HAP-1 (cell line): ENCODE measurements around the gene PRIMPOL.
"Not testable (repeated sequence)": the region's sequence is repeated elsewhere in the genome, so short reads cannot be mapped to it uniquely, and the experiment has no call there.

ENCODE experiments used
- DNase-seq, 2 experiments: peaks; one replicate each; pipeline ENCODE4 v3.0.0-alpha.2; 2016 to 2020; ENCODE audit warnings: low spot score in 2 of 2
- H3K27me3 ChIP-seq: fragments of 250-450 bp; sonication (Bioruptor Pico); 2 replicates; pipeline ENCODE4 v1.5.1; 2020; ENCODE audit warnings: low read depth, mild to moderate bottlenecking, moderate library complexity
- H3K36me3 ChIP-seq: fragments of 250-450 bp; sonication (Bioruptor Pico); replicated peaks from 2 replicates; pipeline ENCODE4 v1.5.1; 2020; ENCODE audit warnings: mild to moderate bottlenecking
- H3K4me1 ChIP-seq: fragments of 250-450 bp; sonication (Bioruptor Pico); 2 replicates; pipeline ENCODE4 v1.5.1; 2020; ENCODE audit warnings: mild to moderate bottlenecking
- H3K4me3 ChIP-seq: fragments of 250-450 bp; sonication (Bioruptor Pico); 2 replicates; pipeline ENCODE4 v1.5.1; 2020; ENCODE audit warnings: mild to moderate bottlenecking, moderate library complexity
- H3K9me3 ChIP-seq: fragments of 250-450 bp; sonication (Bioruptor Pico); 2 replicates; pipeline ENCODE4 v1.5.1; 2020; ENCODE audit warnings: mild to moderate bottlenecking, moderate library complexity
- in situ Hi-C: fragments of 300-500 bp; cut with MboI; formaldehyde crosslinking; loops from 3 replicates; pipeline ENCODE4 v1.14.3; 2020; ENCODE audit warnings: low sequenced_read_pairs, inconsistent platforms, mixed read lengths

PRIMPOL gene

GRCh38 chr4:184647266-184648053 is 2.1 kb upstream of the PRIMPOL start:
- DNase-seq, result no peak
- Histone ChIP-seq H3K36me3 (peaks cover 4% of the 10 kb centered on the region; the same call in 1 of the 2 replicates), H3K9me3 (no peaks in the 10 kb centered on the region), H3K27me3 (no peaks in the 10 kb centered on the region), H3K4me1 (peaks cover 23% of the 10 kb centered on the region), H3K4me3 (peak overlapping the region; percentile 90)
- in situ Hi-C loops, result loop anchor here (10.0 kb wide), 1 partner anchor 173 kb away; the partner anchor contains the start of gene IRF2

GRCh38 chr4:184648054-184648312 is 1.6 kb upstream of the PRIMPOL start:
- DNase-seq, result no peak
- H3K4me3 ChIP-seq, result peak overlapping the region; percentile 90
- no peaks in the 10 kb centered on the region for H3K27me3 ChIP-seq
- in situ Hi-C loops, result loop anchor here (10.0 kb wide), 1 partner anchor 173 kb away; the partner anchor contains the start of gene IRF2
- H3K36me3 ChIP-seq, result peaks cover 4% of the 10 kb centered on the region; the same call in 1 of the 2 replicates
- H3K4me1 ChIP-seq, result peaks cover 23% of the 10 kb centered on the region
- no peaks in the 10 kb centered on the region for H3K9me3 ChIP-seq

GRCh38 chr4:184648313-184649025 is 1.1 kb upstream of the PRIMPOL start:
- Histone ChIP-seq H3K4me3 (peak overlapping the region; percentile 90), H3K36me3 (peaks cover 4% of the 10 kb centered on the region; the same call in 1 of the 2 replicates), H3K4me1 (peaks cover 27% of the 10 kb centered on the region), H3K27me3 (no peaks in the 10 kb centered on the region), H3K9me3 (no peaks in the 10 kb centered on the region)
- DNase-seq, result peak; percentile 30 to 76
- in situ Hi-C loops, result loop anchor here (10.0 kb wide), 1 partner anchor 174 kb away; the partner anchor contains the start of gene IRF2

GRCh38 chr4:184649971-184650855 is 675 bp downstream of the PRIMPOL start:
- H3K4me1 ChIP-seq, result peaks cover 27% of the 10 kb centered on the region
- DNase-seq, result peak; percentile 50 to 57

GRCh38 chr4:184651899-184652298 is 2.4 kb downstream of the PRIMPOL start:
- no peaks in the 10 kb centered on the region for H3K27me3 ChIP-seq
- no peak for DNase-seq
- H3K4me1 ChIP-seq, result peaks cover 16% of the 10 kb centered on the region
- in situ Hi-C loops, result no loop called here
- H3K4me3 ChIP-seq, result no peak overlapping the region
- no peaks in the 10 kb centered on the region for H3K9me3 ChIP-seq
- H3K36me3 ChIP-seq, result 0 out of 2 replicates have a peak, but pooled peaks cover 5% of the 10 kb centered on the region

More at GRCh38 chr4:184649971-184650855, 675 bp downstream of the PRIMPOL start:
- Histone ChIP-seq H3K4me3 (peak overlapping the region; percentile 47), H3K36me3 (no peaks in the 10 kb centered on the region), H3K9me3 (no peaks in the 10 kb centered on the region), H3K27me3 (no peaks in the 10 kb centered on the region)
- in situ Hi-C loops, result loop anchor here (10.0 kb wide), 1 partner anchor 175 kb away; the partner anchor contains the start of gene IRF2

- H3K27me3 ChIP-seq, DNase-seq, H3K4me1 ChIP-seq, in situ Hi-C loops, H3K9me3 ChIP-seq, H3K4me3 ChIP-seq: not testable (repeated sequence)
- 0 out of 2 replicates have a peak, but pooled peaks cover 11% of the 10 kb centered on the region for H3K36me3 ChIP-seq
Observed at GRCh38 chr4:184652681-184653080, 3.1 kb downstream of the PRIMPOL start.

GRCh38 chr4:184653650-184654049 is 4.1 kb downstream of the PRIMPOL start:
- peak in 1 of 2 experiments; percentile 41 for DNase-seq
- Histone ChIP-seq H3K36me3 (peaks cover 11% of the 10 kb centered on the region; the same call in 1 of the 2 replicates), H3K9me3 (no peaks in the 10 kb centered on the region), H3K27me3 (no peaks in the 10 kb centered on the region), H3K4me3 (no peak overlapping the region), H3K4me1 (peaks cover 7% of the 10 kb centered on the region)
- in situ Hi-C loops, result no loop called here

GRCh38 chr4:184655889-184656869 is 6.6 kb downstream of the PRIMPOL start:
- Histone ChIP-seq H3K4me1 (peaks cover 6% of the 10 kb centered on the region), H3K4me3 (no peak overlapping the region), H3K27me3 (no peaks in the 10 kb centered on the region), H3K36me3 (peaks cover 19% of the 10 kb centered on the region), H3K9me3 (no peaks in the 10 kb centered on the region)
- DNase-seq, result no peak
- in situ Hi-C loops, result no loop called here

GRCh38 chr4:184657144-184657543 is 7.6 kb downstream of the PRIMPOL start:
- Histone ChIP-seq H3K4me3 (no peak overlapping the region), H3K36me3 (peaks cover 19% of the 10 kb centered on the region), H3K27me3 (no peaks in the 10 kb centered on the region), H3K9me3 (no peaks in the 10 kb centered on the region), H3K4me1 (peaks cover 4% of the 10 kb centered on the region)
- in situ Hi-C loops, result no loop called here
- no peak for DNase-seq

GRCh38 chr4:184657820-184658219 is 8.3 kb downstream of the PRIMPOL start:
- DNase-seq, H3K4me1 ChIP-seq, H3K9me3 ChIP-seq, H3K27me3 ChIP-seq, H3K4me3 ChIP-seq, in situ Hi-C loops: not testable (repeated sequence)
- H3K36me3 ChIP-seq, result peaks cover 19% of the 10 kb centered on the region

- Histone ChIP-seq H3K9me3 (no peaks in the 10 kb centered on the region), H3K27me3 (no peaks in the 10 kb centered on the region), H3K4me3 (no peak overlapping the region), H3K36me3 (peaks cover 18% of the 10 kb centered on the region), H3K4me1 (no peaks in the 10 kb centered on the region)
- DNase-seq, result no peak
- in situ Hi-C loops, result no loop called here
Observed at GRCh38 chr4:184660978-184661377, 11.4 kb downstream of the PRIMPOL start.

- no peak for DNase-seq
- Histone ChIP-seq H3K4me1 (no peaks in the 10 kb centered on the region), H3K27me3 (no peaks in the 10 kb centered on the region), H3K4me3 (no peak overlapping the region), H3K36me3 (peaks cover 20% of the 10 kb centered on the region), H3K9me3 (no peaks in the 10 kb centered on the region)
- in situ Hi-C loops, result no loop called here
Observed at GRCh38 chr4:184662236-184662635, 12.7 kb downstream of the PRIMPOL start.
